Right cardiac atrium (tissue), 5 donors: ENCODE measurements around the gene PDK1. TPM values are rescaled to one million over a fixed set of nuclear protein-coding genes. Genes with fewer than 3 reads are reported as not detected.

Experiments used
- ATAC-seq, 2 donors: fragments of 200-7000 bp; cut with Tn5 transposase; one replicate each; pipeline versions ENCODE4 v1.8.0 to v1.9.1; 2020; ENCODE audit warnings: moderate library complexity in 2 of 2, mild to moderate bottlenecking in 1 of 2
- DNase-seq, 3 donors: peaks; one replicate each; pipeline ENCODE4 v3.0.0-alpha.2; 2020
- H3K27ac ChIP-seq: one replicate; pipeline ENCODE4 v1.5.1; 2013; ENCODE audit warnings: mild to moderate bottlenecking, low read length, control low read depth, moderate library complexity
- H3K27me3 ChIP-seq: one replicate; pipeline ENCODE4 v1.6.1; 2013; ENCODE audit not compliant: control insufficient read depth, insufficient read depth
- H3K4me1 ChIP-seq: one replicate; pipeline ENCODE4 v1.6.1; 2013; ENCODE audit warnings: low read length; ENCODE audit not compliant: control insufficient read depth, insufficient read depth
- H3K4me3 ChIP-seq: one replicate; pipeline ENCODE4 v1.5.1; 2013; ENCODE audit warnings: low read length, control low read depth
- H3K9me3 ChIP-seq: one replicate; pipeline ENCODE4 v1.6.1; 2013; ENCODE audit warnings: low read length; ENCODE audit not compliant: control insufficient read depth
- WGBS: extraction: QIAGEN DNeasy Blood & Tissue Kit; methylation state at CpG from one replicate; pipeline ENCODE4 v1.1.7; 2013; 5-methylcytosine and 5-hydroxymethylcytosine counted together
- intact Hi-C, 4 donors: fragments of 100-400 bp; cut with DNase I; formaldehyde crosslinking; loops; one replicate each; pipeline versions ENCODE4 v1.11.0 to v1.14.0; 2022 to 2023
- polyA plus RNA-seq: library from polyadenylated mRNA; stranded (reverse); fragments of 200-250 nt; gene quantifications from one replicate; pipeline ENCODE4 v1.2.3, GENCODE V29; 2013
- total RNA-seq, 4 donors: library from RNA; stranded (reverse); fragmentation: NEBNext Ultra II Directional; extraction: Animal tissue kit (Norgen Biotek cat#: 25700); gene quantifications; one replicate each; pipeline ENCODE4 v1.2.1, GENCODE V29; 2021
- donor health status: healthy with polysubstance abuse.
- donor health status: DM: no; HTN: yes; CAD: no.
- donor health status: DM: no; HTN: no; CAD: no.
- donor health status: DM: no; HTN: yes; CAD: no; lungs with severe emphysema.
- donor health status: DM: yes; HTN: yes; CAD: no.

The PDK1 gene
- total and polyA plus RNA-seq, 5 donors: 10.6 to 43.4 (median 38.0) TPM

- intact Hi-C loops: no loop called here
- H3K4me1 ChIP-seq: no peaks in the 10 kb centered on the region
- ATAC-seq: no peak
- H3K27ac ChIP-seq: no peak overlapping the region
- no peak overlapping the region for H3K4me3 ChIP-seq
- H3K9me3 ChIP-seq: no peaks in the 10 kb centered on the region
- H3K27me3 ChIP-seq: no peaks in the 10 kb centered on the region
- WGBS: 77% methylated on average over 6 of the region's 6 CpGs
- DNase-seq: no peak
These were observed 86.6 kb downstream of the PDK1 start for GRCh38 chr2:172642301-172643020.

DNA sequence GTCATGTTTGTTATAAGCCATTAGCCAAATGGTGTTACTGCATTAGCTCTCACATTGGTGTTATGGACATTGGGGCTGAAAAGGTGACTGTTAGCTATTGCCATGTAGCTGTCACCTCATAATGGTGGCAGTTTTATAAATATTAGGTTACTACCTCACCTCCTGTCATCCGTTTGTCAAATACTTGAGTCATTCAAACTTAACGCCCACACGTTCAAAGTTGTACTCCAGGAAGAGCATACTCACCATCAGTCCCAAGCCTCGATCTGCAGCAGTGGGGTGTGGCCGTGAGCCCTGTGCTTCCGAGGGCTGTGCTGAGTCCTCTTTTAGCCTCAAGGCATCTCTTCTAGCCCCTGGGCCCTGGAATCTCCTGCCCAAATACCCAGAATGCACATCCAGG lies 87.3 kb downstream of the PDK1 start:
- H3K27me3 ChIP-seq: no peaks in the 10 kb centered on the region
- no peak for DNase-seq
- no peaks in the 10 kb centered on the region for H3K4me1 ChIP-seq
- intact Hi-C loops: no loop called here
- no peak overlapping the region for H3K4me3 ChIP-seq
- H3K9me3 ChIP-seq: no peaks in the 10 kb centered on the region
- no peak for ATAC-seq
- H3K27ac ChIP-seq: no peak overlapping the region
- WGBS: 81% methylated on average over 6 of the region's 6 CpGs

DNA sequence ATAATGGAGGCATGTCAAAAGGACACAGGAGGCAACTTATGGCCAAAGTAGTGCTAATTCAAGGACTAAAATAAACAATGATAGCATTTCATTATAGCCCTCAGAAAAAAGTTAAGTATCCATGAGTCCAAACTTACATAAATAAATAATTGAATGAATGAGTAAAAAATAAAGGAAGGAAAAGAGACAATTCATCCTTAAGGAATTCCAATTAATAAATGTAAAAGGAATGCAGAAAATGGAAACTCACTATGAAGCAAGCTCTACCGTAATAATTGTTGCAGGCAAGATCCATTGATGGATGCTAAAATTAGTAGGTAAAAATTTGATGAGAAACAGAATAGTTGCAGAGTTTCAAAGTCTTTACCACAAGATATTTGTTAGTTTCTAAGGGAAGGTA lies 91.5 kb downstream of the PDK1 start:
- WGBS: 95% methylated on average over 1 of the region's 1 CpG
- Histone ChIP-seq H3K4me3 (no peak overlapping the region), H3K27ac (no peak overlapping the region), H3K4me1 (no peaks in the 10 kb centered on the region), H3K27me3 (no peaks in the 10 kb centered on the region), H3K9me3 (no peaks in the 10 kb centered on the region)
- intact Hi-C loops: no loop called here
- ATAC-seq (no peak), DNase-seq (no peak)

DNA sequence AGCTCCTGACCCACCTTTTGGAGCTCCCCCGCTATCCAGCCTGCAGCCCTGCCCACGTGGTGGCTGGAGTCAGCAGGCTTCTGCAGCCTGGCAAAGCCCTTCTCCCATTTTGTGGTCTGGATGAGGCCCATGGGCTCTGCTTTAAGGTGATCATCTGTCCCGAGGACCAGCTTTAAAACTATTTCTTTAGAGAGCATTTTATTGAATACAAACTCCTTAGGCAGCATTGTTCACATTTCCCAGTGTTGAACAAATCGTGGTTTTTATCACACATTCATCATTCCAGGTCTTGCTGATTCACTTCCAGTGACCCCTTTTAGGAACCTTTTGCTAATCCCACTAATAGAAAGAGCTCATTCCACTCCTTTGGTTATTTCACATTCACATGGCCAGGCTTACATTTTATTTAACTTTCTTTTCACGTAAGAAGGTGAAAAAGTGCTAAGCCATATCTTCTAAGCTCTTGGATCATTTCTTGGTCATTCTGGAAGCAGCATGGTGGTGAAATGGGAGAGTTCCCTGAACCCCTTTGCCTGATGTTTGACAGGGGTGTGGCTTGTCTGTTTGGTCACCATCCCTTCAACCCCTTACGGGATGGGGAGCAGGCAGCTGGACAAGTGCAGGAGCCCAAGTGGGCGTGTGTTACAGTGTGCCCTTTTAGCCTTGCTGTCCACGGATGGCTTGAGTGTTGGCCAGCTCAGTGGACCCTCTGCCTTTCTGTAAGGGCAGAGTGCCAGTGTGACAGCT lies 99.4 kb downstream of the PDK1 start:
- ATAC-seq: no peak
- intact Hi-C loops: no loop called here
- H3K27me3 ChIP-seq: no peaks in the 10 kb centered on the region
- WGBS: 79% methylated on average over 8 of the region's 8 CpGs
- H3K27ac ChIP-seq: no peak overlapping the region
- DNase-seq: no peak
- H3K4me1 ChIP-seq: no peaks in the 10 kb centered on the region
- H3K4me3 ChIP-seq: no peak overlapping the region
- H3K9me3 ChIP-seq: peaks cover 1% of the 10 kb centered on the region

GRCh38 chr2:172655838-172656573 lies 100.1 kb downstream of the PDK1 start:
- no peak overlapping the region for H3K4me3 ChIP-seq
- DNase-seq (no peak), ATAC-seq (no peak)
- no peak overlapping the region for H3K27ac ChIP-seq
- peaks cover 1% of the 10 kb centered on the region for H3K9me3 ChIP-seq
- intact Hi-C loops: no loop called here
- 81% methylated on average over 5 of the region's 5 CpGs for WGBS
- H3K27me3 ChIP-seq: no peaks in the 10 kb centered on the region
- no peaks in the 10 kb centered on the region for H3K4me1 ChIP-seq

Other genes with a start within 250 kb of the PDK1 start
- 10 to 100 TPM; 24.0 to 38.3 (median 32.1) TPM for gene ITGA6, start 128.5 kb upstream of the PDK1 start, total RNA-seq
- 14.8 TPM for gene ITGA6, start 128.5 kb upstream of the PDK1 start, polyA plus RNA-seq
- gene RAPGEF4, start 179.8 kb downstream of the PDK1 start, total RNA-seq: 10 to 100 TPM in 1 of 4 donors, 1 to 10 TPM in 3; 7.1 to 11.3 (median 9.1) TPM
- gene RAPGEF4, start 179.8 kb downstream of the PDK1 start, polyA plus RNA-seq: 5.9 TPM